NT2/D1 (cell line): Measurements from ENCODE around the gene ATF3.

Experiments
- SUZ12 ChIP-seq: IDR thresholded peaks from 2 replicates; pipeline ENCODE4 v1.6.1; 2011; ENCODE audit not compliant: insufficient read length, insufficient read depth; ENCODE audit errors: extremely low read depth
- YY1 ChIP-seq: IDR thresholded peaks from 2 replicates; pipeline ENCODE4 v1.6.1; 2011; ENCODE audit not compliant: insufficient read length, insufficient read depth
- ZNF274 ChIP-seq: IDR thresholded peaks from 2 replicates; pipeline ENCODE4 v1.6.1; 2011; ENCODE audit warnings: mild to moderate bottlenecking, low read depth, low read length

DNA sequence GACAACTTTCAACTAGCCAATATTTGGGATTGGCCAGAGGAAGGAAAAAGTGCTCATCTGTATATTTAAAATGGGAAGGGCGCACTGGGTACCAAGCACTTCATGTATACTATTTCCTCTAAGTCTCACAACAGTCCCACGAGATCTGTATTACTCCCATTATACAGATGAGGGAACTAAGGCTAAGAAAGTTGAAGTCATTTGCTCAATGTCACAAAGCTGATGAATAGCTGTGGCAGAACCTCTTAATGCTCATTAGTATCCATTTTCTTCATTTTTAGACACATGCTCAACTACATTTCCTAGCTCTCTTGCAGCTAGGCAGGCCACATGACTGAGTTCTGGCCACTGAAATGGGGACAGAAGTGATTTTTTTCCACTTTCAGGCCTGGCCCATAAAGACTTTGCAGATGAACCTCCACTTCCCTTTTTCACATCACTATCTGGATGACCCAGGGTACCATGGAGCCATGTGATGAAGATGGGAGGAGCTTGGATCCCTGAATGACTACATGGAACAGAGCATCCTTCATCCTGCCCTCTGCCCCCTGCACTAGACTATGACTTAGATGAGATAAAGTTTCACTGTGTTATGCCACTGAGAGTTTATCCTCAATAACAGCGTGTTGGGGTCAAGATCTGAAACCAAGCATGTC is 31.8 kb downstream of the ATF3 start:
- TF ChIP-seq YY1 (no peak), SUZ12 (no peak), ZNF274 (no peak)
